HepG2 (cell line): ENCODE data around the gene SYTL2. TPM values are rescaled to one million over a fixed set of nuclear protein-coding genes. Genes with fewer than 3 reads are reported as not detected.

Experiments used
- ARNTL ChIP-seq: sonication (generic); formaldehyde crosslinking; IDR thresholded peaks from 2 replicates; pipeline ENCODE4 v1.4.0; 2020; ENCODE audit warnings: mild to moderate bottlenecking, missing genetic modification reagents
- BCL6 ChIP-seq: IDR thresholded peaks from 2 replicates; pipeline ENCODE4 v1.6.1; 2016; ENCODE audit warnings: missing genetic modification reagents, missing compliant biosample characterization
- FOXP1 ChIP-seq, 2 experiments: fragments of 450-650 bp in 1 of 2; IDR thresholded peaks; 2 replicates each; pipeline ENCODE4 v1.6.1; 2017 to 2018; ENCODE audit warnings: antibody characterized with exemption in 1 of 2
- GATAD2A ChIP-seq: IDR thresholded peaks from 2 replicates; pipeline ENCODE4 v1.6.1; 2016
- HNF4A ChIP-seq: sonication (generic); formaldehyde crosslinking; IDR thresholded peaks from 2 replicates; pipeline ENCODE4 v1.4.0; 2020; ENCODE audit warnings: missing genetic modification reagents
- HNRNPUL1 ChIP-seq: fragments of 200-400 bp; formaldehyde crosslinking; IDR thresholded peaks from 2 replicates; pipeline ENCODE4 v1.6.1; 2017; ENCODE audit warnings: low read depth, mild to moderate bottlenecking, low read length, moderate library complexity
- KLF9 ChIP-seq: IDR thresholded peaks from 2 replicates; pipeline ENCODE4 v1.6.1; 2016; ENCODE audit warnings: low read depth
- NR2F6 ChIP-seq, 2 experiments: IDR thresholded peaks; 2 replicates each; pipeline ENCODE4 v1.6.1; 2016; ENCODE audit warnings: antibody characterized with exemption in 1 of 2, mild to moderate bottlenecking in 1 of 2
- TOPORS ChIP-seq: sonication (generic); formaldehyde crosslinking; IDR thresholded peaks from 2 replicates; pipeline ENCODE4 v1.8.0; 2023; ENCODE audit warnings: mild to moderate bottlenecking, missing genetic modification reagents
- YEATS4 ChIP-seq: sonication (generic); formaldehyde crosslinking; IDR thresholded peaks from 2 replicates; pipeline ENCODE4 v1.4.0; 2020; ENCODE audit warnings: missing genetic modification reagents, borderline replicate concordance
- ZFP62 ChIP-seq: sonication (generic); formaldehyde crosslinking; IDR thresholded peaks from 2 replicates; pipeline ENCODE4 v1.4.0; 2020; ENCODE audit warnings: missing genetic modification reagents
- ZNF230 ChIP-seq: sonication (generic); formaldehyde crosslinking; IDR thresholded peaks from 2 replicates; pipeline ENCODE4 v1.4.0; 2020; ENCODE audit warnings: mild to moderate bottlenecking, missing genetic modification reagents
- ZNF432 ChIP-seq: sonication (generic); formaldehyde crosslinking; IDR thresholded peaks from 2 replicates; pipeline ENCODE4 v1.5.0; 2020; ENCODE audit warnings: missing genetic modification reagents, mild to moderate bottlenecking, borderline replicate concordance
- ZNF501 ChIP-seq: sonication (generic); formaldehyde crosslinking; IDR thresholded peaks from 2 replicates; pipeline ENCODE4 v1.5.1; 2020; ENCODE audit warnings: mild to moderate bottlenecking, moderate library complexity, missing genetic modification reagents
- ZNF564 ChIP-seq: sonication (generic); formaldehyde crosslinking; IDR thresholded peaks from 2 replicates; pipeline ENCODE4 v1.8.1; 2023; ENCODE audit warnings: mild to moderate bottlenecking, missing genetic modification reagents
- ZNF83 ChIP-seq: sonication (generic); formaldehyde crosslinking; IDR thresholded peaks from 2 replicates; pipeline ENCODE4 v1.4.0; 2020; ENCODE audit warnings: missing genetic modification reagents, mild to moderate bottlenecking, borderline replicate concordance
- ZNF878 ChIP-seq: sonication (generic); formaldehyde crosslinking; IDR thresholded peaks from 2 replicates; pipeline ENCODE4 v1.8.1; 2023; ENCODE audit warnings: mild to moderate bottlenecking, missing genetic modification reagents, moderate library complexity
- polyA plus RNA-seq, 8 experiments: library from polyadenylated mRNA; depleted of rRNA in 3 of 8; stranded (reverse) in 7 of 8; unstranded in 1 of 8; fragments of >200 nt; fragmentation: Illumina TruSeq in 4 of 8; extraction: Trizol in 4 of 8; gene quantifications; 2 replicates each; pipeline versions ENCODE4 v1.2.1 to v1.2.3, GENCODE V29; 2011 to 2016; ENCODE audit warnings: low read depth in 4 of 8, missing spikeins in 1 of 8, mixed read lengths in 1 of 8; ENCODE audit not compliant: insufficient read depth in 1 of 8
- total RNA-seq, 5 experiments: library from RNA; depleted of rRNA; stranded (reverse); fragments of >200 nt; fragmentation: Illumina TruSeq; extraction: Trizol; gene quantifications; 2 replicates each; pipeline ENCODE4 v1.2.3, GENCODE V29; 2016; ENCODE audit warnings: low read depth in 1 of 5
- TF ChIP-seq, protein P1 (sequence below): sonication (generic); formaldehyde crosslinking; IDR thresholded peaks from 2 replicates; pipeline ENCODE4 v1.5.0; 2020; ENCODE audit warnings: missing genetic modification reagents
- TF ChIP-seq, protein P2 (sequence below): sonication (generic); formaldehyde crosslinking; IDR thresholded peaks from 2 replicates; pipeline ENCODE4 v1.9.0; 2021; ENCODE audit warnings: missing genetic modification reagents, borderline replicate concordance
- TF ChIP-seq, protein P3 (sequence below): sonication (generic); formaldehyde crosslinking; IDR thresholded peaks from 2 replicates; pipeline ENCODE4 v1.4.0; 2020; ENCODE audit warnings: missing genetic modification reagents, borderline replicate concordance
- TF ChIP-seq, protein P4 (sequence below): sonication (generic); formaldehyde crosslinking; IDR thresholded peaks from 2 replicates; pipeline ENCODE4 v1.4.0; 2020; ENCODE audit warnings: mild to moderate bottlenecking, low read depth, missing genetic modification reagents
- TF ChIP-seq, protein P5 (sequence below): sonication (generic); formaldehyde crosslinking; IDR thresholded peaks from 2 replicates; pipeline ENCODE4 v1.4.0; 2020; ENCODE audit warnings: mild to moderate bottlenecking, missing genetic modification reagents
- TF ChIP-seq, protein P6 (sequence below): sonication (generic); formaldehyde crosslinking; IDR thresholded peaks from 2 replicates; pipeline ENCODE4 v1.5.0; 2020; ENCODE audit warnings: mild to moderate bottlenecking, missing genetic modification reagents, borderline replicate concordance

The SYTL2 gene
- total and polyA plus RNA-seq, 2 of the 13 experiments (the other 11 are each of a cell fraction or from before 2014, with no cell fraction given) = 0.77 to 0.90 TPM

DNA sequence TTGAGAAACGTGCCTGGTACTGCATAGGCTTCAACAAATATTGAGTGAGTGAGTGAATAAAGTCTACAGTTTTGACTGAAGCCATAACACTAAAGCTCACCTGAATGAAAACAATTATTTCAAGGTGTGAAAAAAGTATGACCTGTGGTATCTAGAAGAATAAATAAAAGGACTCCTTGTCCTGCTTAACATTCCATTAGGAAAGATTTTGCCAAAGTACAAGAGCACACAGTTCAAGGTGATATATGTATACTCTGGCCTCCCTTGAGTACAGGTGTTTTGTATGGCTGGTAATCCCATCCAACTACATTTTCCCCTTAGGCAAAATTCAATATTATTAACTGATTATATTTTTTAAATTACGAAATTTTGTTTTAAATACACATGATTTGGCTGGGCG, 144.3 kb downstream of the SYTL2 start (continued):
- TF ChIP-seq TOPORS (no peak), ARNTL (CRISPR knock-in tag) (no peak), ZNF432 (CRISPR knock-in tag) (no peak), ZNF83 (no peak), KLF9 (CRISPR knock-in tag) (no peak), GATAD2A (CRISPR knock-in tag) (0 out of 2 replicates have a peak, but pooled peaks have one; percentile 32), ZNF230 (CRISPR knock-in tag) (no peak), YEATS4 (CRISPR knock-in tag) (no peak), HNF4A (CRISPR knock-in tag) (peak; percentile 73), ZNF878 (no peak), NR2F6 (IDR thresholded peaks at IDR 0.05) (0 out of 2 replicates have a peak, but pooled peaks have one; percentile 19), NR2F6 (CRISPR knock-in tag; IDR thresholded peaks at IDR 0.05) (no peak), HNRNPUL1 (no peak), FOXP1 (IDR thresholded peaks at IDR 0.05) (no peak), FOXP1 (CRISPR knock-in tag; IDR thresholded peaks at IDR 0.05) (no peak; the same call in 1 of the 2 replicates), ZFP62 (CRISPR knock-in tag) (no peak), ZNF501 (CRISPR knock-in tag) (no peak), ZNF564 (no peak), BCL6 (CRISPR knock-in tag) (0 out of 2 replicates have a peak, but pooled peaks have one; percentile 8)
- TF ChIP-seq, protein P1, sequence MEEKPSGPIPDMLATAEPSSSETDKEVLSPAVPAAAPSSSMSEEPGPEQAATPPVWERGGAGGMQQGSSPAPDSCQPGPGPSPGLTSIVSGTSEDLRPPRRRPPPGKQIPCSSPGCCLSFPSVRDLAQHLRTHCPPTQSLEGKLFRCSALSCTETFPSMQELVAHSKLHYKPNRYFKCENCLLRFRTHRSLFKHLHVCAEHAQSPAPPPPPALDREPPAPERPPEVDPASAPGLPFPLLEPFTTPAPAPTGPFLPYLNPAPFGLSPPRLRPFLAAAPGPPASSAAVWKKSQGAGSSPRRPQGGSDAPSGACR (CRISPR knock-in tag) = no peak
- TF ChIP-seq, protein P2, sequence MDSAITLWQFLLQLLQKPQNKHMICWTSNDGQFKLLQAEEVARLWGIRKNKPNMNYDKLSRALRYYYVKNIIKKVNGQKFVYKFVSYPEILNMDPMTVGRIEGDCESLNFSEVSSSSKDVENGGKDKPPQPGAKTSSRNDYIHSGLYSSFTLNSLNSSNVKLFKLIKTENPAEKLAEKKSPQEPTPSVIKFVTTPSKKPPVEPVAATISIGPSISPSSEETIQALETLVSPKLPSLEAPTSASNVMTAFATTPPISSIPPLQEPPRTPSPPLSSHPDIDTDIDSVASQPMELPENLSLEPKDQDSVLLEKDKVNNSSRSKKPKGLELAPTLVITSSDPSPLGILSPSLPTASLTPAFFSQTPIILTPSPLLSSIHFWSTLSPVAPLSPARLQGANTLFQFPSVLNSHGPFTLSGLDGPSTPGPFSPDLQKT (CRISPR knock-in tag) = no peak
- TF ChIP-seq, protein P3, sequence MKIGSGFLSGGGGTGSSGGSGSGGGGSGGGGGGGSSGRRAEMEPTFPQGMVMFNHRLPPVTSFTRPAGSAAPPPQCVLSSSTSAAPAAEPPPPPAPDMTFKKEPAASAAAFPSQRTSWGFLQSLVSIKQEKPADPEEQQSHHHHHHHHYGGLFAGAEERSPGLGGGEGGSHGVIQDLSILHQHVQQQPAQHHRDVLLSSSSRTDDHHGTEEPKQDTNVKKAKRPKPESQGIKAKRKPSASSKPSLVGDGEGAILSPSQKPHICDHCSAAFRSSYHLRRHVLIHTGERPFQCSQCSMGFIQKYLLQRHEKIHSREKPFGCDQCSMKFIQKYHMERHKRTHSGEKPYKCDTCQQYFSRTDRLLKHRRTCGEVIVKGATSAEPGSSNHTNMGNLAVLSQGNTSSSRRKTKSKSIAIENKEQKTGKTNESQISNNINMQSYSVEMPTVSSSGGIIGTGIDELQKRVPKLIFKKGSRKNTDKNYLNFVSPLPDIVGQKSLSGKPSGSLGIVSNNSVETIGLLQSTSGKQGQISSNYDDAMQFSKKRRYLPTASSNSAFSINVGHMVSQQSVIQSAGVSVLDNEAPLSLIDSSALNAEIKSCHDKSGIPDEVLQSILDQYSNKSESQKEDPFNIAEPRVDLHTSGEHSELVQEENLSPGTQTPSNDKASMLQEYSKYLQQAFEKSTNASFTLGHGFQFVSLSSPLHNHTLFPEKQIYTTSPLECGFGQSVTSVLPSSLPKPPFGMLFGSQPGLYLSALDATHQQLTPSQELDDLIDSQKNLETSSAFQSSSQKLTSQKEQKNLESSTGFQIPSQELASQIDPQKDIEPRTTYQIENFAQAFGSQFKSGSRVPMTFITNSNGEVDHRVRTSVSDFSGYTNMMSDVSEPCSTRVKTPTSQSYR (CRISPR knock-in tag) = no peak
- TF ChIP-seq, protein P4, sequence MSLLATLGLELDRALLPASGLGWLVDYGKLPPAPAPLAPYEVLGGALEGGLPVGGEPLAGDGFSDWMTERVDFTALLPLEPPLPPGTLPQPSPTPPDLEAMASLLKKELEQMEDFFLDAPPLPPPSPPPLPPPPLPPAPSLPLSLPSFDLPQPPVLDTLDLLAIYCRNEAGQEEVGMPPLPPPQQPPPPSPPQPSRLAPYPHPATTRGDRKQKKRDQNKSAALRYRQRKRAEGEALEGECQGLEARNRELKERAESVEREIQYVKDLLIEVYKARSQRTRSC (CRISPR knock-in tag) = no peak
- TF ChIP-seq, protein P5, sequence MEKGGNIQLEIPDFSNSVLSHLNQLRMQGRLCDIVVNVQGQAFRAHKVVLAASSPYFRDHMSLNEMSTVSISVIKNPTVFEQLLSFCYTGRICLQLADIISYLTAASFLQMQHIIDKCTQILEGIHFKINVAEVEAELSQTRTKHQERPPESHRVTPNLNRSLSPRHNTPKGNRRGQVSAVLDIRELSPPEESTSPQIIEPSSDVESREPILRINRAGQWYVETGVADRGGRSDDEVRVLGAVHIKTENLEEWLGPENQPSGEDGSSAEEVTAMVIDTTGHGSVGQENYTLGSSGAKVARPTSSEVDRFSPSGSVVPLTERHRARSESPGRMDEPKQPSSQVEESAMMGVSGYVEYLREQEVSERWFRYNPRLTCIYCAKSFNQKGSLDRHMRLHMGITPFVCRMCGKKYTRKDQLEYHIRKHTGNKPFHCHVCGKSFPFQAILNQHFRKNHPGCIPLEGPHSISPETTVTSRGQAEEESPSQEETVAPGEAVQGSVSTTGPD = no peak
- TF ChIP-seq, protein P6, sequence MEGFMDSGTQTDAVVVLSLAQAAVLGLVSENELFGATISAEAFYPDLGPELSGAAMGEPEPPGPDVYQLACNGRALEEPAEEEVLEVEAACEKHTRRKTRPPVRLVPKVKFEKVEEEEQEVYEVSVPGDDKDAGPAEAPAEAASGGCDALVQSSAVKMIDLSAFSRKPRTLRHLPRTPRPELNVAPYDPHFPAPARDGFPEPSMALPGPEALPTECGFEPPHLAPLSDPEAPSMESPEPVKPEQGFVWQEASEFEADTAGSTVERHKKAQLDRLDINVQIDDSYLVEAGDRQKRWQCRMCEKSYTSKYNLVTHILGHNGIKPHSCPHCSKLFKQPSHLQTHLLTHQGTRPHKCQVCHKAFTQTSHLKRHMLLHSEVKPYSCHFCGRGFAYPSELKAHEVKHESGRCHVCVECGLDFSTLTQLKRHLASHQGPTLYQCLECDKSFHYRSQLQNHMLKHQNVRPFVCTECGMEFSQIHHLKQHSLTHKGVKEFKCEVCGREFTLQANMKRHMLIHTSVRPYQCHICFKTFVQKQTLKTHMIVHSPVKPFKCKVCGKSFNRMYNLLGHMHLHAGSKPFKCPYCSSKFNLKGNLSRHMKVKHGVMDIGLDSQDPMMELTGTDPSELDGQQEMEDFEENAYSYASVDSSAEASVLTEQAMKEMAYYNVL (CRISPR knock-in tag) = 0 out of 2 replicates have a peak, but pooled peaks have one; percentile 26
